GM10266 (cell line): ENCODE measurements around the gene CNIH4.
"Not testable (repeated sequence)": the region's sequence is repeated elsewhere in the genome, so short reads cannot be mapped to it uniquely, and the experiment has no call there.

Experiments
- DNase-seq: peaks from one replicate; pipeline ENCODE4 v3.0.0; 2012; ENCODE audit errors: extremely low spot score
- TF ChIP-seq, protein P1 (sequence below): IDR thresholded peaks from 2 replicates; pipeline ENCODE4 v1.5.1; 2012; ENCODE audit warnings: mild to moderate bottlenecking, low read depth; ENCODE audit not compliant: control insufficient read depth, insufficient read depth; ENCODE audit errors: missing control alignments

Gene CNIH4

DNA sequence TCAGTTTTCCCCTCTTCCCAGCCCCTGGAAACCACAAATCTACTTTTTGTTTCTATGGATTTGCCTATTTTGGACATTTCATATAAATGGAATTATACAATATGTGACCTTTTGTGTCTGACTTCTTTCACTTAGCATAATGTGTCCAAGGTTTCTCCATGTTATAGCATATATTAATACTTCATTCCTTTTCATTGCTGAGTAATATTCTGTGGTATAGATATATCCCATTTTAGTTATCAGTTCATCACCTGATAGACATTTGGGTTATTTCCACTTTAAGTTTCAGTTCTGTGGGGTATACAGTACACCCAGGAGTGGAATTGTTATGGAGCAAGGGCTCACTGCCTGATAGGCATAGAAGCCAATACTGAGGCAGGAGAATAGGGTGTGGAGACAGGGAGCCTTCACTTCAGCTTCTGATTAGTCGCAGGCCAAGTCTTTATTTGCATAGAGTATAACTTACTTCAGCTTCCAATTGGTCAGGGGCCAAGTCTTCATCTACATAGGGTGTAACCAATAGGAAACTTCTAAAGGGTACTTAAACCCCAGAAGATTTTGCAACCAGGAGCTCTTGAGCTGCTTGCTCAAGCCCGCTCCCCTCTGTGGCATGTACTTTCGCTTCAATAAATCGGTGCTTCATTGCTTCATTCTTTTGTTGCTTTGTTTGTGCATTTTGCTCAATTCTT, 18.4 kb upstream of the CNIH4 start:
- no peak for DNase-seq
- TF ChIP-seq, protein P1, sequence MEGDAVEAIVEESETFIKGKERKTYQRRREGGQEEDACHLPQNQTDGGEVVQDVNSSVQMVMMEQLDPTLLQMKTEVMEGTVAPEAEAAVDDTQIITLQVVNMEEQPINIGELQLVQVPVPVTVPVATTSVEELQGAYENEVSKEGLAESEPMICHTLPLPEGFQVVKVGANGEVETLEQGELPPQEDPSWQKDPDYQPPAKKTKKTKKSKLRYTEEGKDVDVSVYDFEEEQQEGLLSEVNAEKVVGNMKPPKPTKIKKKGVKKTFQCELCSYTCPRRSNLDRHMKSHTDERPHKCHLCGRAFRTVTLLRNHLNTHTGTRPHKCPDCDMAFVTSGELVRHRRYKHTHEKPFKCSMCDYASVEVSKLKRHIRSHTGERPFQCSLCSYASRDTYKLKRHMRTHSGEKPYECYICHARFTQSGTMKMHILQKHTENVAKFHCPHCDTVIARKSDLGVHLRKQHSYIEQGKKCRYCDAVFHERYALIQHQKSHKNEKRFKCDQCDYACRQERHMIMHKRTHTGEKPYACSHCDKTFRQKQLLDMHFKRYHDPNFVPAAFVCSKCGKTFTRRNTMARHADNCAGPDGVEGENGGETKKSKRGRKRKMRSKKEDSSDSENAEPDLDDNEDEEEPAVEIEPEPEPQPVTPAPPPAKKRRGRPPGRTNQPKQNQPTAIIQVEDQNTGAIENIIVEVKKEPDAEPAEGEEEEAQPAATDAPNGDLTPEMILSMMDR = no peak

DNA sequence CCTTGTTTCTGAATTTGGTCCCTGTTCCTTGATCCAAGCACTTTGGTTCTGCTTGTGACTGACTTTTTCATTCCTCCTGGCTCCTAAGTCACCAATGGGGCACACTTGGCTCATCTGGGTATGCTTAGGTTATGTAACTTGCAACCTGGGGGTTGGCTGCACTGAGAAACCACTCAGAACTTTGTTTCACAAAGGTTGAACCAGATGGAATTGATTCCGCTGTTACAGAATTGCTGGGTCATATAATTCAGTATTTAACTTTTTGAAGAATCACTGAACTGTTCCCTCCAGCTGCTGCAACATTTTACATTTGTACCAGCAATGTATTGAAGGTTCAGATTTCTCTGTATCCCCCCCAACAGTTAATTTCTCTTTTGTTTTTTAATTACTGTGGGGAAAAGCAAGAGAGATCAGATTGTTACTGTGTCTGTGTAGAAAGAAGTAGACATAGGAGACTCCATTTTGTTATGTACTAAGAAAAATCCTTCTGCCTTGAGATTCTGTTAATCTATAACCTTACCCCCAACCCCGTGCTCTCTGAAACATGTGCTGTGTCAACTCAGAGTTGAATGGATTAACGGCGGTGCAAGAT, 17.1 kb upstream of the CNIH4 start:
- DNase-seq = no peak
- TF ChIP-seq, protein P1 = no peak

DNA sequence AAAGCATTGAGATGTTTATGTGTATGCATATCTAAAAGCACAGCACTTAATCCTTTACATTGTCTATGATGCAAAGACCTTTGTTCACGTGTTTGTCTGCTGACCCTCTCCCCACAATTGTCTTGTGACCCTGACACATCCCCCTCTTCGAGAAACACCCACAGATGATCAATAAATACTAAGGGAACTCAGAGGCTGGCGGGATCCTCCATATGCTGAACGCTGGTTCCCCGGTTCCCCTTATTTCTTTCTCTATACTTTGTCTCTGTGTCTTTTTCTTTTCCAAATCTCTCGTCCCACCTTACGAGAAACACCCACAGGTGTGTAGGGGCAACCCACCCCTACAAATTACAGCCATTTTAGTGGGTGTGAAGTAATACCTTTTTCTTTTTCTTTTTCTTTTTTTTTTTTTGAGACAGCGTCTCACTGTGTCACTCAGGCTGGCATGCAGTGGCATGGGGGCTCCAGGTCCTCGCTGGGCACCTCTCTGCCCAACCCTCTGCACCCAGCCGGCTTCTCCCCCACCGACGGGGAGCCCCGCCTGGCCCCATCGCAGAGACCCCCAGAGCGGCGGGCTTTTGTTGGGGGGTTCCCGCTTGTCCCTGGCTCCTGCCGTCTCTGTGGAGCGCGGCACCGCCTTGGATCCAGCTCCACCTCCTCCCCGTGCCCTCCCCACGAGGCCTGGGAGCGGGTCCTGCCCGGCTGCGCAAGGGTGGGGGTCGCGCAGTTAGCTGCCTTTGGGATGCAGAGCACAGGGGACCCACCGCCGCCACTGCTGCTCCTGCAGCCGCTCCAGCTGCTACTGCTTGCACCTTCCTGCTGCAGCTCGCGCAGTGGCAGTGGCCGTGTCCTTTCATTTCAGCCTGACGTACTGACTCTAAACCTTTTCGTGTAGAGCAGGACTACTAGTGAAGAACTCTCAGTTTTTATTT, 16.0 kb upstream of the CNIH4 start:
- not testable (repeated sequence) for DNase-seq

DNA sequence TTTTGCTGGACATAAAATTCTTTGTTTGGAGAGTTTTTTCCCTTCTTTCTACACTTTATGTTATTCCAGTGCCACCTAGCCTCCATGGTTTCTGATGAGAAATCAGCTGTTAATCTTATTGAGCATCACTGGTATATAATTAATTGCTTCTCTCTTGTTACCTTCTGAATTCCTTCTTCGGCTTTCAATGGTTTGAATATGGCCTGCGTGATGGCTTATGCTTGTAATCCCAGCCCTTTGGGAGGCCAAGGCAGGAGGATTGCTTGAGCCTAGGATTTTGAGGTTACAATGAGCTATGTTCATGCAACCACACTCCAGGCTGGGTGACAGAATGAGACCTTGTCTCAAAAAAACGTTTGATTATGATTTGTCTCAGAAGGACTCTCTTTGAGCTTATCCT, 13.0 kb upstream of the CNIH4 start:
- DNase-seq = no peak
- TF ChIP-seq, protein P1 = no peak

DNA sequence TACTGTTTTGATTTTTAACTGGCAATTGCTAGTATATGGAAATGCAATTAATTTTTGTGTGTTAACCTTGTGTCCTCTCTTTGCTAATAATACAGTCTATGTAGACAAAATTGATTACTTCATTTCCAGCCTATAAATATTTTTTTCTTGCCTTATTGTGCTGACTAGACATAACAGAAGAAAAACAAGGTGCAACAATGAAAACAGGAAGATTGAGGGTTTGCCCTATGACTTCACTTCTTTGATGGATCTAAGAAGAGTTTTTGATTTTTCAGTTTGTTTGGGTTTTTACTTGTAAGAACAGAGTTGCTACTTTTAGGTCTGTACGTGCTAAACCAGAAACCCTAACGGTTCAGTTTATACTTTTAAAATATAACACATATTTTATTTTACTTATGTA, 8.5 kb upstream of the CNIH4 start:
- TF ChIP-seq, protein P1 = no peak
- DNase-seq = no peak

DNA sequence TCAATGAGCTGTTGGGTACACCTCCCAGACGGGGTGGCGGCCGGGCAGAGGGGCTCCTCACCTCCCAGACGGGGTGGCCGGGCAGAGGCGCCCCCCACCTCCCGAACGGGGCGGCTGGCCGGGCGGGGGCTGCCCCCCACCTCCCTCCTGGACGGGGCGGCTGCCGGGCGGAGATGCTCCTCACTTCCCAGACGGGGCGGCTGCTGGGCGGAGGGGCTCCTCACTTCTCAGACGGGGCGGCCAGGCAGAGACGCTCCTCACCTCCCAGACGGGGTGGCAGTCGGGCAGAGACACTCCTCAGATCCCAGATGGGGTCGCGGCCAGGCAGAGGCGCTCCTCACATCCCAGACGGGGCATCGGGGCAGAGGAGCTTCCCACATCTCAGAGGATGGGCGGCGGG, 7.0 kb upstream of the CNIH4 start:
- DNase-seq = not testable (repeated sequence)

DNA sequence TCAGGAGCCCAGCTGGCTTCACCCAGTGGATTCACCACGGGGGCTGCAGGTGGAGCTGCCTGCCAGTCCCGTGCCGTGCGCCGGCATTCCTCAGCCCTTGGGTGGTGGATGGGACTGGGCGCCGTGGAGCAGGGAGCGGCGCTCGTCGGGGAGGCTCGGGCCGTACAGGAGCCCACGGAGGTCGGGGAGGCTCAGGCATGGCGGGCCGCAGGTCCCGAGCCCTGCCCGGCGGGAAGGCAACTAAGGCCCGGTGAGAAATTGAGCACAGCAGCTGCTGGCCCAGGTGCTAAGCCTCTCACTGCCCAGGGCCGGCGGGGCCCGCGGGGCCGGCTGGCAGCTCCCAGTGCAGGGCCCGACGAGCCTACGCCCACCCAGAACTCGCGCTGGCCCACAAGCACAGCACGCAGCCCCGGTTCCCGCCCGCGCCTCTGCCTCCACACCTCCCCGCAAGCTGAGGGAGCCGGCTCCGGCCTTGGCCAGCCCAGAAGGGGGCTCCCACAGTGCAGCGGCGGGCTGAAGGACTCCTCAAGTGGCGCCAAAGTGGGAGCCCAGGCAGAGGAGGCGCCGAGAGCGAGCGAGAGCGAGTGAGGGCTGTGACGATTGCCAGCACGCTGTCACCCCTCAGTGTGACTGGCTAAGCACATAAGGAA, 4.1 kb upstream of the CNIH4 start:
- DNase-seq = not testable (repeated sequence)

DNA sequence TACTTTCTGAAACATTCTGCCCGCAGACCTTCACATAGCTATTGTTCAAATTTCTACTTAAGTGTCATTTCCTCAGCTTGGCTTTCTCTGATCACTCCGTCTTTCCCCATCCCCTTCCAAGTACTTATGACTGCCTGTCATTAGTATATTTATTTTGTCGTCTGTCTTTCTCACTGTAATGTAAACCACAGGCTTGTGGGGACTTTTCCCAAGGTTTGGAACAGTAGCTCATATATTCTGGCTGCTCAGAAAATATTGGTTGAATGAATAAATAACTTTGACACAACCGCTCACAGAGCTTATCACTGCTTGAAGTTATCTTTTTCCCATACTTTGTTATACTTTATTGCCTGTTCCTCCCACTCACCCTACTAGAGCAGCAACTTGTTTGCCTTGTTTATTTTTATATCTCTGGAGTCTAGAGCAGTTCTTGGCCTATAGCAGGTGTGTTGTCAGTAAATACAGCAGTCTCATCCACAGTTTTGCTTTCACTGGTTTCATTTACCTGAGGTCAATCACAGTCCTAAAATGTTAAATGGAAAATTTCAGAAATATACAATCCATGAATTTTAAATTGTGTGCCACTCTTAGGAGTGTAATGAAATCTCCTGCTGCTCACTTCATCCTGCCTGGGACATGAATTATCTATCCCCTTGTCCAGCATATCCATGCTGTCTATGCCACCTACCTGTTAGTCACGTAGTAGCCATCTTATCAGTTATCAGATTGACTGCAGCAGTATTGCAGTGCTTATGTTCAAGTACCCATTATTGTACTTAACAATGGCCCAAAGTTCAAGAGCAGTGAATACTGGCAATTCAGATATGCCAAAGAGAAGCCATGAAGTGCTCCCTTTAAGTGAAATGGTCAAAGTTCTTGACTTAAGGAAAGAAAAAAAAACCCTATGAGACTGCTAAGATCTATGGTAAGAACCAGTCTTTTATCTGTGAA, 2.4 kb upstream of the CNIH4 start:
- DNase-seq = no peak
- TF ChIP-seq, protein P1 = no peak
